GM19240 (cell line): ENCODE data around the gene PLCB1.
"Not testable (repeated sequence)": the region's sequence is repeated elsewhere in the genome, so short reads cannot be mapped to it uniquely, and the experiment has no call there.

Source experiments
- DNase-seq: peaks from one replicate; pipeline ENCODE4 v3.0.0; 2011; ENCODE audit warnings: low spot score; ENCODE audit not compliant: insufficient read length

PLCB1 gene

GRCh38 chr20:8805737-8806442 lies 673.8 kb downstream of the PLCB1 start:
- DNase-seq = no peak

- no peak for DNase-seq
Observed at GRCh38 chr20:8807480-8808201, 675.6 kb downstream of the PLCB1 start.

GRCh38 chr20:8808202-8808535 lies 676.1 kb downstream of the PLCB1 start:
- DNase-seq = no peak

- no peak for DNase-seq
Observed at GRCh38 chr20:8809107-8809953, 677.3 kb downstream of the PLCB1 start.

GRCh38 chr20:8811801-8812594 lies 679.9 kb downstream of the PLCB1 start:
- no peak for DNase-seq

GRCh38 chr20:8812817-8813216 lies 680.8 kb downstream of the PLCB1 start:
- no peak for DNase-seq

- no peak for DNase-seq
Observed at GRCh38 chr20:8815208-8815607, 683.1 kb downstream of the PLCB1 start.

GRCh38 chr20:8829256-8829655 lies 697.2 kb downstream of the PLCB1 start:
- no peak for DNase-seq

- not testable (repeated sequence) for DNase-seq
Observed at GRCh38 chr20:8834294-8834693, 702.2 kb downstream of the PLCB1 start.

GRCh38 chr20:8834851-8835250 lies 702.8 kb downstream of the PLCB1 start:
- no peak for DNase-seq

GRCh38 chr20:8837396-8837795 lies 705.3 kb downstream of the PLCB1 start:
- DNase-seq = no peak

GRCh38 chr20:8842525-8842924 lies 710.5 kb downstream of the PLCB1 start:
- DNase-seq = no peak

GRCh38 chr20:8844179-8844578 lies 712.1 kb downstream of the PLCB1 start:
- no peak for DNase-seq

- no peak for DNase-seq
Observed at GRCh38 chr20:8849990-8850389, 717.9 kb downstream of the PLCB1 start.

- DNase-seq = no peak
Observed at GRCh38 chr20:8851446-8851845, 719.4 kb downstream of the PLCB1 start.

- DNase-seq = not testable (repeated sequence)
Observed at GRCh38 chr20:8851919-8852318, 719.9 kb downstream of the PLCB1 start.

- not testable (repeated sequence) for DNase-seq
Observed at GRCh38 chr20:8853211-8853610, 721.1 kb downstream of the PLCB1 start.

GRCh38 chr20:8853805-8854338 lies 721.8 kb downstream of the PLCB1 start:
- peak; percentile 23 for DNase-seq

- no peak for DNase-seq
Observed at GRCh38 chr20:8854571-8854970, 722.5 kb downstream of the PLCB1 start.

GRCh38 chr20:8855315-8855714 lies 723.2 kb downstream of the PLCB1 start:
- DNase-seq = no peak

GRCh38 chr20:8856668-8857067 lies 724.6 kb downstream of the PLCB1 start:
- DNase-seq = no peak
